Immature natural killer cell (primary cell): Measurements from ENCODE around the gene BDH2. TPM values are rescaled to one million over a fixed set of nuclear protein-coding genes. Genes with fewer than 3 reads are reported as not detected.

Source experiments
- DNase-seq, 3 donors: peaks; one replicate each; pipeline ENCODE4 v3.0.0; 2022; ENCODE audit warnings: mixed read lengths in 1 of 3
- H3K27ac Mint-ChIP-seq, 6 donors: one replicate each; pipeline ENCODE4 v1.8.0; 2020; ENCODE audit warnings: mixed read lengths in 6 of 6, mild to moderate bottlenecking in 5 of 6, inconsistent platforms in 4 of 6, moderate library complexity in 3 of 6
- H3K27me3 Mint-ChIP-seq, 3 donors: one replicate each; pipeline ENCODE4 v1.8.0; 2020 to 2021; ENCODE audit warnings: low read depth in 3 of 3, mild to moderate bottlenecking in 3 of 3, mixed read lengths in 3 of 3, moderate library complexity in 3 of 3, inconsistent platforms in 1 of 3
- H3K36me3 Mint-ChIP-seq, 3 donors: one replicate each; pipeline ENCODE4 v1.8.0; 2020; ENCODE audit warnings: mixed read lengths in 3 of 3, inconsistent platforms in 2 of 3, mild to moderate bottlenecking in 2 of 3
- H3K4me1 Mint-ChIP-seq, 2 donors: one replicate each; pipeline ENCODE4 v1.8.0; 2020; ENCODE audit warnings: inconsistent platforms in 2 of 2, mild to moderate bottlenecking in 2 of 2, mixed read lengths in 2 of 2, moderate library complexity in 1 of 2
- H3K4me3 Mint-ChIP-seq, 5 donors: one replicate each; pipeline ENCODE4 v1.8.0; 2020; ENCODE audit warnings: mild to moderate bottlenecking in 5 of 5, mixed read lengths in 5 of 5, inconsistent platforms in 3 of 5, moderate library complexity in 3 of 5
- H3K9me3 Mint-ChIP-seq, 6 donors: one replicate each; pipeline ENCODE4 v1.8.0; 2020; ENCODE audit warnings: mild to moderate bottlenecking in 6 of 6, mixed read lengths in 6 of 6, inconsistent platforms in 4 of 6, moderate library complexity in 3 of 6
- polyA plus RNA-seq, 3 donors: library from polyadenylated mRNA; unstranded; fragments of 300-500 nt; fragmentation: Illumina TruSeq; gene quantifications; one replicate each; pipeline ENCODE4 v1.2.3, GENCODE V29; 2021

The BDH2 gene
- polyA plus RNA-seq, 3 donors from 2014 or later, result 31.0 to 37.1 (median 36.4) TPM

DNA sequence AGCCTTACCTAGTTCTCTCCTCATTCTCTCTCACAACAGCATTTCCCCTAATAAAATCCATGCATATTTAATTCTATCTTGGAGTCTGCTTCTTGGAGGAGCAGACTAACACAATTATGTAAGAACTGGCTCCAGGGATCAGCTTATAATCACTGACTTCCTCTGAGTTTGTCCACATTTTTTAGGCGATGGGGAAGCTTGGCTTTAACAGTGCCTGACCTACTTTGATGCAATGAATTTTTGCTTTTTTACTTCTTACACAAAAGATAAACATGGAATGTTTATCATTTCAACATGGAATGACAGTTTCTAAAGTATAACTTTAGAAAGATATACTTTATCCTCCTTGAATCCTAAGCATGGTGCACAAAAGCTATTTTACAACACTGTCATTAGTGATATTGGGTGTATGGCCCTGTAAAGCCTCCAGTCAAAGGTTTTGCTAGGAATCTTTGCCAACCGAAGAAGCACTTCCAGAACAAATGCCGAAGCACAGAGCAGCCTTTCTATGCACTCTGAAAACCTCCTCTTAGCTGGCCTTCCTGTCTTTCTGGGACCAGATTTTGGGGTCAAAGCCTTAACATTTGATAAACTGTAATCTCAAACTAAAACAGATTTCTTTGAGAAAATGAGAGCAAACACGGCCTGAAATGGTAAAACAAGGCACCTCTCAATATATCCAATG, 736 bp downstream of the BDH2 start:
- H3K9me3 Mint-ChIP-seq, result no peaks in the 10 kb centered on the region
- H3K36me3 Mint-ChIP-seq, result no peaks in the 10 kb centered on the region
- no peaks in the 10 kb centered on the region for H3K27me3 Mint-ChIP-seq
- H3K27ac Mint-ChIP-seq, result peak overlapping the region in 4 of 6 donors; percentile 72 to 97 (median 89)
- no peak for DNase-seq
- peak overlapping the region; percentile 82 to 94 (median 87) for H3K4me3 Mint-ChIP-seq
- peaks cover 12 to 20% of the 10 kb centered on the region in 2 donors for H3K4me1 Mint-ChIP-seq

GRCh38 chr4:103098341-103098740, 1.3 kb downstream of the BDH2 start:
- Mint-ChIP-seq H3K4me1 (peaks cover 12 to 20% of the 10 kb centered on the region in 2 donors), H3K9me3 (no peaks in the 10 kb centered on the region), H3K27ac (no peak overlapping the region), H3K4me3 (peak overlapping the region in 1 of 5 donors; percentile 87), H3K36me3 (no peaks in the 10 kb centered on the region), H3K27me3 (no peaks in the 10 kb centered on the region)
- no peak for DNase-seq

DNA sequence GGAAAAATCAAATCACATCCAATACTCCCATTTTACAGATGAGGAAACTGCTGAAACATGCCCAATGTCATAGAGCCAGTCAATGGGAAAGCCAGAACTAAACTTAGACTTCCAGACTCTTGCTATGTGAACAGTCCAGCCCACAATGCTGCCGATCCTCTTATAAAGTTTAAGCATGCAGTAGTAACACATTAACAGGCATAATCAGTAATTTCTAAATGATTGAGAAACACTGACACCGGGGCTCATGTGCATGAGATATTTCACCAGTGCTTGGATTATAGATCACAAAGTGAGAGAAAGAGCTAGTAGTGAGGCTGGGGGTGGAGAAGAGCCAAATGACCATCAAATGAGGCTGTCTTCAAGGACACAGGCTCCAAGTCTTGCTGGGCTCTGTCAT, 2.5 kb downstream of the BDH2 start:
- Mint-ChIP-seq H3K36me3 (no peaks in the 10 kb centered on the region), H3K27me3 (no peaks in the 10 kb centered on the region), H3K4me1 (peaks cover 16 to 29% of the 10 kb centered on the region in 2 donors), H3K9me3 (no peaks in the 10 kb centered on the region), H3K27ac (peak overlapping the region in 1 of 6 donors; percentile 5), H3K4me3 (no peak overlapping the region)
- DNase-seq, result no peak

DNA sequence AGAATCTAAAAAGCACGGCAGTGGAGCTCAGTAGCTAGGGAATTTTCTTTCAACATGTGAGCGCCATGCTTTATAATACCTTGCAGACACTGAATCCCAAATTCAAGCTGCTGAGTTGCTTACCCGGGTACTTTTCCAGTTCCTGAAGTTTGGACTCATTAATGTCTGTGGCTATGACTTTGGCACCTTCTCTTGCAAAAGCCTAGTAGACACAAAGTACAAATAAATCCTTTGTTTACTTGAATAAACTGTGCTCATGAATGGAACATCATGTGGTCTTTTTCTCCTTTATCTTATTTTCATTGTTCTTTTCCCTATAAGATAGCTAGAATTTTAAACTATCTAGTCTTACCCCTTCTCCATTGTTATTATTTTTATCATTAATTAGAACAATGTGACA, 4.6 kb downstream of the BDH2 start:
- H3K27ac Mint-ChIP-seq, result no peak overlapping the region
- DNase-seq, result no peak
- H3K9me3 Mint-ChIP-seq, result no peaks in the 10 kb centered on the region
- H3K4me1 Mint-ChIP-seq, result peaks cover 18 to 36% of the 10 kb centered on the region in 2 donors
- H3K27me3 Mint-ChIP-seq, result no peaks in the 10 kb centered on the region
- peaks cover 2 to 9% (median 4%) of the 10 kb centered on the region in 3 donors for H3K36me3 Mint-ChIP-seq
- H3K4me3 Mint-ChIP-seq, result no peak overlapping the region

DNA sequence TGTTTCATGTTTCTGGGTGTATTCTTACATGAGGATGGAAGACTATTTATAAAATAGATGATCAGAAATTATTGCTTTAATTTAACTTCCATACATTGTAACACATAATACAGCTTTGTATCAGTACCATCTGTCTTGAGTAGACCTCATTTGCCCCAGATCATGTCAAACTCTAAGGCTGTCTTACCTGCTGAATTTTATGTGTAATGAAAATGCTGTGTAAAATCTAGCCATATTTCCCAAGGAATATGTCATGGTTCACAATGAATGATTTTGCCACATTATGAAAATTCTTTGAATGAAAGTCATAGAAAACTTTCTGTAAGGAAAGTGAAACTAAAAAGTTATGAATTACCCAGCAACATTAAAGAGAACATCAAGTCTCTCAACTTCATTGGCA, 7.4 kb downstream of the BDH2 start:
- Mint-ChIP-seq H3K27ac (peak overlapping the region; percentile 3 to 69 (median 34)), H3K36me3 (peaks cover 9 to 17% (median 15%) of the 10 kb centered on the region in 3 donors), H3K27me3 (peaks cover 0 to 3% (median 3%) of the 10 kb centered on the region in 3 donors), H3K9me3 (no peaks in the 10 kb centered on the region), H3K4me3 (peak overlapping the region in 1 of 5 donors; percentile 51), H3K4me1 (peaks cover 7 to 16% of the 10 kb centered on the region in 2 donors)
- no peak for DNase-seq

- Mint-ChIP-seq H3K27ac (peak overlapping the region in 5 of 6 donors; percentile 9 to 66 (median 47)), H3K36me3 (peaks cover 15 to 22% (median 20%) of the 10 kb centered on the region in 3 donors), H3K27me3 (peaks cover 0 to 3% (median 3%) of the 10 kb centered on the region in 3 donors), H3K4me3 (no peak overlapping the region), H3K9me3 (no peaks in the 10 kb centered on the region), H3K4me1 (peaks cover 7 to 16% of the 10 kb centered on the region in 2 donors)
- peak; percentile 36 to 58 (median 48) for DNase-seq
These were observed 7.9 kb downstream of the BDH2 start for GRCh38 chr4:103091601-103092223.

- Mint-ChIP-seq H3K36me3 (peaks cover 28 to 33% (median 32%) of the 10 kb centered on the region in 3 donors), H3K9me3 (no peaks in the 10 kb centered on the region), H3K4me3 (no peak overlapping the region), H3K27ac (no peak overlapping the region), H3K27me3 (peaks cover 0 to 3% (median 3%) of the 10 kb centered on the region in 3 donors), H3K4me1 (peaks cover 7 to 16% of the 10 kb centered on the region in 2 donors)
- no peak for DNase-seq
These were observed 10.2 kb downstream of the BDH2 start for GRCh38 chr4:103089481-103089880.

GRCh38 chr4:103086551-103086950, 13.1 kb downstream of the BDH2 start:
- Mint-ChIP-seq H3K9me3 (no peaks in the 10 kb centered on the region), H3K27ac (no peak overlapping the region), H3K36me3 (peaks cover 36 to 44% (median 40%) of the 10 kb centered on the region in 3 donors), H3K4me3 (no peak overlapping the region), H3K4me1 (peaks cover 0 to under 1% of the 10 kb centered on the region in 2 donors), H3K27me3 (peaks cover 0 to 3% (median 3%) of the 10 kb centered on the region in 3 donors)
- DNase-seq, result no peak

DNA sequence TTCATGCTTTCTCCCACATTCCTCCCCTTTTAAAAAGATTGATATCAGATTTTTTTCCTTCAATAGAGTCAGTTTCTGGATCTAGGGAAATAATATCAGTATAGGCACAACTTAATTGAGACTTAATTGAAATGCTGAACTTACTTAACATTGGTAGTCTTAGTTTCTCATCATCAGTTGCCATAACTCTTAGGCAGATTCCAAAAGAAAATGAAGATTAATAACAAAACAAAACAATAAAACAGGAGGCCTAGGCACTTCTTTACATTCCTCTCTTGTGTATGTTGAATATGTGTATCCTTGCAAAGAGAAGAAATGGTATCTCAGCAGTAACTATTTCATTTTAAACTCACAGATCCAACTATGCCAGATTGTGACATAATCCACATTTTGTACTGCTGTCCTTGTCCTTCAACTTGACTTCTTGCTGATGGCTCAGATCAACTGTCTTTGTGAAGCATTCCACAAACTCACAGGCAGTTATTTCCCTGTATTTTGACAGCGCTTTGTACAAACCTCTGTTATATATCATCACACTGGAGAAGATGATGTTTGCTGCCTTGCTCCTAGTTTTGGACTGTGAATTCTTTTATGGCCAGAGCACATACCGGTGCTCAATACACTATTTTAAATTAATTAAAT, 14.0 kb downstream of the BDH2 start:
- Mint-ChIP-seq H3K27me3 (peaks cover 0 to 3% (median 3%) of the 10 kb centered on the region in 3 donors), H3K4me1 (no peaks in the 10 kb centered on the region), H3K36me3 (peaks cover 36 to 44% (median 41%) of the 10 kb centered on the region in 3 donors), H3K27ac (no peak overlapping the region), H3K9me3 (no peaks in the 10 kb centered on the region), H3K4me3 (no peak overlapping the region)
- no peak for DNase-seq

DNA sequence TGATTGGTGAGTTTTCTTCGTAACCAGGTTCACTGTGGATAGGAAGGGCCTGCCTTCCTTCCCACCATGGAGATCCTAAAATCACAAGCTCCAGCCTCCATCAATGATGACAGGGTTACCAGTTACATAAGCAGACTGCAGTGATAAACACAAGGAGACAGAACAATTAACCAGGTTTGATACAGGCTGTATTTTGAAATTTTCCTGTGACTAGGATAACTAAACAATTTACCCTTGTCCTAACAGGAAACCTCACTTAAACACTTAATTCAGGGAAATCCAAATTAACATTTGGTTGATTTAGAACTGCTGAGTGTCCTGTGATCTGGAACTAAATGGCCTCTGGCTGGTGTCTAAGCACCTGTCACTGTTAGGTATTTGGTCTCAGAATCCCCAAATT, 20.0 kb downstream of the BDH2 start:
- no peak for DNase-seq
- Mint-ChIP-seq H3K4me1 (peaks cover 23 to 37% of the 10 kb centered on the region in 2 donors), H3K4me3 (no peak overlapping the region), H3K9me3 (no peaks in the 10 kb centered on the region), H3K36me3 (peaks cover 4 to 22% (median 20%) of the 10 kb centered on the region in 3 donors), H3K27ac (peak overlapping the region; percentile 13 to 80 (median 63)), H3K27me3 (peaks cover 2 to 9% (median 2%) of the 10 kb centered on the region in 3 donors)

DNA sequence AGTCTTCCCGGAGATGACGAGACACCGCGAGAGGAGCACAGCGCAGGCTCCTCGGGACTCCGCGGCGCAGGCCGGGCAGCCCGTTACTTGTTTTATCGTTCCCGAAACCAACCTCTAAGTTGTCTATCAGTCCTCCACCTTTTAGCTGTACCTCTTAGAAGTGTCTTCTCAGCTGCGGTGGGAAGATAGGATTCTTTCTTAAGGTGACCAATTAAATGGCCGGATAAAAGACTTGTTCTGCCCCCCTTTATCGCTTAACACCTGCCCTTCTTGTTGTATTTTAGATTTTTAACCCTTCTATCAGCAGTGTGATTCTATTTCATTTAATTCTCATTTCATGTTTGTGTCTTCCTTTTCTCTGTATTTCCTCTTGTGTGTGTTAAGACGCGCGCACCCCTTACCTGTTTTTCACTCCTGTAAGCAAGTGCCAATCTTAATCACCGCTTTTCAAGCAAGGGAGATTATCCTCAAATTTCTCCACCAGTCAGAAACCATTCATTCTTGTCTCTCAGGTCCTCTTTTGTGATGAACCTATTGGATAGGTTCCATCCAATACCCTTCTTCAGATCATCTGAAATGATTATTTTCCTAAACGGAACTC, 22.8 kb downstream of the BDH2 start, which contains the start of gene SLC9B2:
TSS of gene SLC9B2 (minus strand) at position 15 of the 601 bp plus-strand sequence. CDS start 9,211 bp downstream, outside the sequence.
- H3K4me3 Mint-ChIP-seq, result peak within 1 kb of the TSS; percentile 96 to 99 (median 98)
- peaks cover 0 to 17% (median 10%) of the 10 kb centered on the region in 3 donors for H3K36me3 Mint-ChIP-seq
- no peak for DNase-seq
- H3K27me3 Mint-ChIP-seq, result peaks cover 2 to 9% (median 2%) of the 10 kb centered on the region in 3 donors
- H3K9me3 Mint-ChIP-seq, result no peaks in the 10 kb centered on the region
- H3K4me1 Mint-ChIP-seq, result peaks cover 31 to 47% of the 10 kb centered on the region in 2 donors
- peak within 1 kb of the TSS; percentile 93 to 99 (median 98) for H3K27ac Mint-ChIP-seq

DNA sequence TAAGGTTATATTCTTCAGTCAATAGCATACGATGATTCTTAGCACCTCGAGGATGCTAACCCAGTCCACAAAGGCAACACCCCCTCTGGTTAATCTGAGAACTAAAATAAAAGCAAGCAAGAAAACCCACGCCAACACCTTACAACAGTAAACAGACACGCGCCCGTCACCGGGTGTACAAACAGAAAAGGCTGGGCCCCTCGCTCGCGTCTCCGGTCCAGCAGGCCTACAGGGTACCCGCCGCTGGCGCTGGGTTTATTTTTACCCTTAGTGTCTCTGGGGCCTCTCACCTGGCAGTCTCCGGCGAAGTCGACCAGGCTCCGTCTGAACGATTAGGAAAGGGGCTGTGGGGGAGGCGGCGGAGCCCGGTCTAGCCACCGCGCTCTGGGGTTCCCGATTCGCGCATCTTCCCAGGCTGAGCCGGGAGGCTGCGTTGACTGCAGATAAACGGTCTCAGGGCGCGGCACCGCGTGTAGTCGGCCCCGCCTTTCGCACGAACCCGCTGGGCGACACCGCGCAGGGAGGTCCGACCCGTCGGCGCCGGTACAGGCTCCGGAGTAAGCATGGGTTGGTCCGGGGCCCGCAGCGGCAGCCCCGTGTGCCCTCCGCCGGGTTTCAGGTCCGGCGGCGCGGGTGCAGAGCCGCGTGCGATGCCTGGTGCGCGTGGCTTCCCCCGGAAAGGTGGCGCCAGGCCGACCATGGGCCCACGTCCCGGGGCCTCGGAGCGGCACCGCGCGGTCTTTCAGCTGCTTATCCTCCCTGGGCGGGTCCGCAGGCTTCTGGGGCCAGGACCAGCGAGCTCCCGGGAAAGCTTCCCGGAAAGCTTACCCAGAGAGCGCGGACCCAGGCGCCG, 23.5 kb downstream of the BDH2 start:
- Mint-ChIP-seq H3K27me3 (peaks cover 2 to 9% (median 2%) of the 10 kb centered on the region in 3 donors), H3K27ac (peak overlapping the region; percentile 93 to 99 (median 98)), H3K9me3 (no peaks in the 10 kb centered on the region), H3K36me3 (peaks cover 0 to 13% (median 6%) of the 10 kb centered on the region in 3 donors), H3K4me1 (peaks cover 31 to 47% of the 10 kb centered on the region in 2 donors), H3K4me3 (peak overlapping the region; percentile 96 to 99 (median 98))
- DNase-seq, result peak; percentile 72 to 81 (median 77)
